NCI-H510A treated with DMSO at 0.1 percent for 48 hours (cell line): ENCODE results near the gene PARVA.

Source experiments
- DNase-seq: peaks from one replicate; lab custom pipeline; 2025; lab: John Stamatoyannopoulos, UW

Gene PARVA

DNA sequence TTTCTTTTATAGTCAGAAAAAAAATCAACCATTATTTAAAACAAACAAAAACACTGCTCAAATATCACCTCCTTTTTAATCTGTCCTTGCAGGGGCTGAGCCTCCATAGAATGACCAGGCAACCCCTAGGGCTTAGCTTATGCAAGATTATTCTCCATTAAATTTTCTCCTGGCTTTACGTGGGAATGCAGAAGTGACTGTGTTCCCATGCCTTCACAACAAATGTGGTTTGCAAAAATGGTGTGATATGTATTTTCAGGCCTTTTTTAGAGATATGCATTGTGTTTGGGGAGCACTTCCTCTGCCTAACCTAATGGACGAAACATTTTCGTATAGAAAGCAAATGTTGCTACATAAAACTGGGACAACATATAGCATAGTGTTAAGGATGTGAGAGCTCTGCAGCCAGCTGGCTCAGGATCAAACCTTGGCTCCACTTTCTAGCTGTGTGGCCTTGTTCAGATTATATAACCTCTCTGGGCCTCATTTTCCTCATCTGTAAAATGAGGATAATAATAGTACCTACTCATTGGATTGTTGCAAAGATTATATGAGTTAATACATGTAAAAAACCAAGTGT is 82.6 kb downstream of the PARVA start:
- no peak for DNase-seq

- DNase-seq, result no peak
These were observed 83.1 kb downstream of the PARVA start for GRCh38 chr11:12460466-12460865.

GRCh38 chr11:12461516-12461915 is 84.1 kb downstream of the PARVA start:
- no peak for DNase-seq

- no peak for DNase-seq
These were observed 86.9 kb downstream of the PARVA start for GRCh38 chr11:12464303-12464702.

- no peak for DNase-seq
These were observed 88.0 kb downstream of the PARVA start for GRCh38 chr11:12465332-12465731.

DNA sequence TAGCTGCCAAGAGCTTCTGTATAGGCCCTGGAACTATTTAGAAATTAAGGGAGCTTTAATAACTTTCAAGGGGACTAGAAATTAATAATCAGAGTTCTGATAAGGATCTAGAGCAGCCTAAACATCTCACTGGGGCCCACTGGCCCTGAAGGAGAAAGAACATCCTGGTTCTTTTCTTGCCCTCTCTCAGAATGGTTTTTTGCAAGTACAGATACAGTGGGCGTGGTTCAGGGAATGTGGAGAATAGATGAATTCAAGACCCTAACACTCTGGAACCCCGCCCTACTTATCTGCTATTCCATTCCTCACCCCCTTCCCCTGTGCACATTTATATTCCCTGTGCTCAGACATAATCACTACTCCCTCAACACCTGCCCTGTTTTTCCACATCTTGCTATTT is 90.2 kb downstream of the PARVA start:
- DNase-seq, result no peak

DNA sequence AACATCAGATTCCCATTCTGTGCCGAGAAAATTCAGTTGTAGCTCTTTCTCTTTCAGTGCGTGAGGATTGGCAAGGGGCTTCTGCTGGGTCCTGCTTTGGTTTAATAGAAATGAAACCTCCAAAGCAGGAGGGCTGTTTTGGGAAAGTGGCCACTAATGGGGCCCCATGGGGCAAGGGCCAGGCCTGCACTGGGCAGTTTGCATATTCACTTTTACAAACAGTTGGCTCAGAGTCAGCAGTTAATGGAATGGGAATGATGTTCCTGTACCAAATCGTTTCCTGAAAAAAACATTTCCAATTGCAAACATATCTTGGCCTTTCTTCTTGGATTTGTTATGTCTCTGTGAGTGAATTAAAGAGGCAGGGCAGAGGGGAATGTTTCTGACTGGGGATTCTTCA is 92.1 kb downstream of the PARVA start:
- no peak for DNase-seq

DNA sequence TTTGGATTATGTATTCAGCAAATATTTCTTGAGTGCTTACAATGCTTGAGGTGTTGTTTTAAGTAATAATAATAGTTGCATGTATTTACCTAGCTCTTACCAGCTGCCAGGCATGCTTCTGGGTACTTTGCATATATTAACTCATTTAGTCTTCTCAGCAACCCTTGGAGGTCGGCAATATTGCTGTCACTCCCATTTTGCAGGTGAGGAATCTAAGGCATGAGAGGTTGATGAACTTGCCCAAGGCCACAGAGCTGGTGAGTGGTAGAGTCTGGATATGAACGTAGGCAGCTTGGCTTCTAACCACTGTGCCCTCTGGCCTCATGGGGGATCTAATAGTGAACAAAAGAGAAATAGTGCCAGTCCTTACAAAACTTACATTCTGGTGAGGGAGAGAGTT is 92.9 kb downstream of the PARVA start:
- DNase-seq, result no peak

- no peak for DNase-seq
These were observed 95.1 kb downstream of the PARVA start for GRCh38 chr11:12472401-12473005.

- no peak for DNase-seq
These were observed 96.0 kb downstream of the PARVA start for GRCh38 chr11:12473381-12473780.

DNA sequence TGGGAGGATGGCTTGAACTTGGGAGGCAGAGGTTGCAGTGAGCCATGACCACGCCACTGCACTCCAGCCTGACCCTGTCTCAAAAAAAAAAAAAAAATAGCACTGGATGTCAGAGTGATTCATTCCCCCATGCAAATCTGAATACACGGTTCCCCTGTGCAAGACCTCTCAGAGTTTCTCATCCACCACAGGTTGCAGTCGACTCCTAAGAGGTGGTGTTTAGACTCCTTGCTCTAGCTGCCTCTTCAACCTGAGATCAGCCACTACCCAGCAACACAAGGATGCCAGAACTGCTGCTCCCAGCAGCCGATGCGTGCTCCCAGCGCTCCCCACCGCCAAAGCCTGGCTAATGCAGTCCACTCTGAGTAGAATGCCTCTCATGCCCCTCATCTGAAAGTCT is 97.5 kb downstream of the PARVA start:
- DNase-seq, result no peak

GRCh38 chr11:12478743-12479142 is 101.4 kb downstream of the PARVA start:
- no peak for DNase-seq

DNA sequence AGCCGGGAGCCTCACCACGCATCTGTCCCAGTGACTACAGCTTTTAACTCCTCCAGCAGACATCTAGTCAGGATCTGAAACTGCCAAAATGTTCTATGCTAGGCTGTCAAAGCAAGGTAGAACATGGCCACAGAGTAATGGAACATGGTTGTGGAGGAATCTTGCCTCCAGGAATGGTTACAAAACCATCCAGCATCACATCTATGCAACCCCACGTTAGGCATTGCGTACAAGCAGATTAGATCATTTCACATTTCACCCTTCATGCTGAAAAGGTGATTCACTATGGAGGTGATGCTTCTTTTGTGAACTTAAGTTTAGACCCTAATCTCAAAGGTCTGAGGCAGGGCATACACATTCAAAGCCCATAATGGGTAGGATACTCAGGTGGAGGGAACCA is 103.0 kb downstream of the PARVA start:
- DNase-seq, result no peak

DNA sequence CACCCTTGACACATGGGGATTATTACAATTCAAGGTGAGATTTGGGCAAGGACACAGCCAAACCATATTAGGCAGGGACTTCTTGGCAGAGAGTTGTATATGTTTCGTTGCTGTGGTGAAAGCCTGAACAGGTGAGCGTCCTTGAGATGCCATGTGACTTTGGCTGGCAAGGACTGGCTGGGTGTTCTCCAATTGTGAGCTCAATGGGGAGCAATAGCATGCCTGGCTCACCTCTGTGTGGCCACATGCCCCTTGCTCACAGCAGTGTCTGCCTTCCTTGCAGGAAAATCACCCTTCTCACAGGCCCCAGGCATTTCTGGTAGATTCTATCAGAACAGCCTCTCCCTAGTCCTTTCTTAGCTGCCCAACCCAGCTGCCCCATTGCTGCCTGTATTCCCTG is 105.5 kb downstream of the PARVA start:
- DNase-seq, result peak; percentile 1

GRCh38 chr11:12483604-12484003 is 106.2 kb downstream of the PARVA start:
- no peak for DNase-seq

DNA sequence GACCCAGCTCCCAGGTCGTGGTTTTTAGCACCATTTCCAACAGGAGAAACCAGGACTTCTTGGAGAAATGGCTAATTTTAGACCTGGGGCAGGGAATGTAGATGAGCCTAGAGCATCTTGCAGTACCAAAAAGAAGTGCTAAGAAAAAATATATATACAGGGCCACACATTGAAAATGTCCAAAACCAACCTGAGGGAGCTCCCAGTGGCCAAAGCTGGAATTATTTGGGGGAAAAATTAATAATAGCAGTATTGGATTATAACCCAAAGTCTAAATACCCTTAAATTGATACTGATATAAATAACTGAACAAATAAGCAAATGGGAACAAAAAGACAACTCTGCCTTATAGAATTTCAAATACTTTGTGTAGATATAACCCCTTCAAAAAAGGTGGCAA is 108.0 kb downstream of the PARVA start:
- DNase-seq, result no peak

DNA sequence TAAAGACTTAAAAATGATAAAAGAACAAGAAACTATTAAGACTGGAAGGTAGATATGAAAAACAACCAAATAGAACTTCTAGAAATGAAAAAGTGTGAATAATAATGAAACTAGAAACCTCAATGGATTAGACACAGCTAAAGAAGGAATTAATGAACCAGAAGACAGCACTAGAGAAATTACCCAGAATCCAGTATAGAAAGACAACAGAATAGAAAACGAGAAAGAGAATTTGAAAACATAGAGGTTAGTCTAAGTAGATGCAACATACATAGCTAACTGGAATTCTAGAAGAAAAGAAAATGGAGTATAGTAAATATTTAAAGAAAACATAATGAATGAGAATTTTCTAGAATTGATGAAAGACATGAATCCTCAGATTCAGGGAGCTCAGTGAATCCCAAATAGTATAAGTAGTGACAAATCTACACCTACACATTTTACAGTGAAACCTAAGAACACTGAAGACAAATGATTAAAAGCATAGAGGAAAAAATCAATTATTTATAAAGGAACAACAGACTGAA is 111.9 kb downstream of the PARVA start:
- DNase-seq, result no peak

DNA sequence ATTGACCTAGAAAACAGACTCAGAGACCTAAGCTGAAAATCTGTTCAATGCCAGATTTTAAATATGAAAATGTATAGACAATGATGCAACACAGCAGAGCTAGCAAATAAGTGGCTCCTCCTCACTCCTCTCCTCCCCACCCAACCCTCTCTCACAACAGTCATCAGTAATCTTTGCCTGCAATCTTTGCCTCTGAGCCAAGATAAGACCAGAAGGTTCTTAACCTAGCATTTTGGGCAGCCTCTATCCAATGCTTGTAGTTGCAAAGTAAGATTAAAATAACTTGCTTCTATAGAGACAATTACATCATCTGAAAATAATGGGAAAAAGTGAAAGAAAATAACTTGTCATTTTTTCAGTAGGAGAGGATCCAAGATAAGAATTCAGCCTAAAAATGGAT is 117.3 kb downstream of the PARVA start:
- DNase-seq, result no peak

DNA sequence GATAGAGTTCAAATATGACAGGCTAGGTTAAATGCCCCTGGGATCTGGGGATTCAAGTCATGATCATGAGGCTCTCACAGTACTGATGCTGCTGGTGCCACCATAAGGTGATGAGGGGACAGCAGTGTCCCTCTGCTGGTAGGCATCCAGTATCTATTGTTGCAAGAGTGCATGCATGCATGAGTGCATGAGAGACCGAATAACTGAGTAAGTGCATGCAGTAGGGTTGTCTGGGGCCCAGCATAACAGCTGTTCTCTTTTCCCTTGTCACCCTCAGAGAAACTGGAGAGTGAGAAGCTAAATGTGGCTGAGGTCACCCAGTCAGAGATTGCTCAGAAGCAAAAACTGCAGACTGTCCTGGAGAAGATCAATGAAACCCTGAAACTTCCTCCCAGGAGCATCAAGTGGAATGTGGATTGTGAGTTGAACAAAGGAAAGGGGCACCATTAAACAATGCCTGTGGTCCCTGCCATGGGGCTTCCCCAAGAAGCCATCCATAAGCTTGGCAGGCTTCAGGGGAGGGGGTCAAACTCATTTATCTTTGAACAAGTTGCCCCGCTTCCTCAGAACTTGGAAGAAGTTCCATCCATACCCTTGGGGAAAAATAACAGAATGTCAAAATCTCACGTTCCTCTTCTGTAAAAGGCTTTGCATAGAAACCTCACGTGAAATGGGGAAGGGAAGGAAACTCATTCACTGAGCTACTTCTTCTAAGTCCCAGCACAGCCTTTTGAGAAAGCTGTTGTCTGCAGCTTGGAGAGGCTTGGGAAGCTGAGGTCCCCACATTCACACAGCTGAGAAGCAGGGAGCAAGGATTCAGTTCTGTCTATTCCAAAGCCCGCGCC is 119.0 kb downstream of the PARVA start:
- no peak for DNase-seq

- no peak for DNase-seq
These were observed 120.1 kb downstream of the PARVA start for GRCh38 chr11:12497431-12497830.

DNA sequence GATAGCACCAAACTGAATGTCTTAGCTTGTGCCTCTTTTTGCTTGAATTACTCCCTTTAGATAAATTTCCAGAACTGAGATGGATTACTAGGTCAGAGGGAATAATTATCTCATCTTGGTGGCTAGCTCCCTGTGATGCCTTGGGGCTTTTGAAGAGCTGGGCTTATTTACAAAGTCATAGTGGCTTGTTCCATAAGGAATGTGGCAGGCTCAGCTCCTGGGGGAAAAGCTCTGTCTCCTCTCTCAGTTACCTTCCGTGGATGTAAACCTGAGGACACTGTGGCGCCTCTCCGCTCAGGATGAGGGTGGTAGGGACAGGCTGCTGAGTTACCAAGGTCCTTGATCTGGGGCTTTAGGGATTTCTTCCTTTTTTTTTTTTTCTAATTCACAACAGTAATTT is 121.7 kb downstream of the PARVA start:
- DNase-seq, result no peak

DNA sequence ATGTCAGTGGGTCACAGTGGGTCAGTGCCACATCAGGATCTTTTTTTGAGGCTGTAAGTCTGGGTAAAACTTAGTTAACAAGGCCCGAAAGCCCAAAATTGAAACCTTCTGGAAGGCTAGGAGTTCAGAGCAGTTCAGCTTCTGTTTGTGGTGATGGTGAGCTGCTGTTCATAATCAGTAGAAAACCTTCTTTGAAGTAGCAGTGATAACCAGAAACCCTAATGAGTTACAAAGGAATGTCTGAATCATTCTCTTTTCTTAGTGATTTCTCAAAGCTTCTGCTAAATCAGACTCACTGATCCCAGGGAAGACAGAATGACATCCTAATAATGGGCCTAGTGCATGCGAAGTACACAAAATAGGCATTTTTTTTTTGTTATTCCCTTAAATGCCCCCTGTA is 124.7 kb downstream of the PARVA start:
- no peak for DNase-seq

DNA sequence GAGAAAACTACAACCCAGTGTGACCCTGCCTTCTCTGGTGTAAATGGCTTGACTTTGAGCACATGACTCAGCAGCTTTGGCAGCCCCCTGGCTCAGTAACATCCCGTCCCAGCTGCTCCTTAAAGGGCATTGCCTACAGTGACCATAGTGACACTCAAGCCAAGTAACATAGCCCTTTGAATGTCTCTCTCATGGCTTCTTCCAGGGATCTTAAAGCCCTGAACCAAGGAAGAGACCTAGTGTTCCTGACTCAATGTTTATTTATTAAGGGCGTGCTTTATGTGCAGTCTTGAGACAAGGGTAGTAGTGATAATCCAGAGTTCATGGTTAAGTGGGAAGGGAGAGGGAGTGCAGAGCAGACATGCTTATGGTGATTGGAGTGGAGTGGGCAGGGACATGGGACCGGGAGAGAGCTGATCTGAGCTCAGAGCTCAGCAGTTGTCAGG is 125.7 kb downstream of the PARVA start:
- DNase-seq, result no peak
